Hematopoietic multipotent progenitor cell treated with erythropoietin and hydrocortisone succinate and interleukin-3 and kit ligand, for 4 days (in vitro differentiated cells): Measurements from ENCODE around the gene UPK1A.
A peak's percentile ranks its signal among the peaks of the same experiment; 100 is the strongest.
"Not testable (repeated sequence)": the region's sequence is repeated elsewhere in the genome, so short reads cannot be mapped to it uniquely, and the experiment has no call there.

ENCODE experiments used
- DNase-seq: peaks from one replicate; pipeline ENCODE4 v3.0.0-alpha.2; 2015

UPK1A gene

GRCh38 chr19:35718345-35719041 lies 52.2 kb downstream of the UPK1A start:
- DNase-seq, result peak; percentile 68

- no peak for DNase-seq
Observed at GRCh38 chr19:35719402-35720162, 53.3 kb downstream of the UPK1A start.

- no peak for DNase-seq
Observed at GRCh38 chr19:35720163-35720524, 53.8 kb downstream of the UPK1A start.

DNA sequence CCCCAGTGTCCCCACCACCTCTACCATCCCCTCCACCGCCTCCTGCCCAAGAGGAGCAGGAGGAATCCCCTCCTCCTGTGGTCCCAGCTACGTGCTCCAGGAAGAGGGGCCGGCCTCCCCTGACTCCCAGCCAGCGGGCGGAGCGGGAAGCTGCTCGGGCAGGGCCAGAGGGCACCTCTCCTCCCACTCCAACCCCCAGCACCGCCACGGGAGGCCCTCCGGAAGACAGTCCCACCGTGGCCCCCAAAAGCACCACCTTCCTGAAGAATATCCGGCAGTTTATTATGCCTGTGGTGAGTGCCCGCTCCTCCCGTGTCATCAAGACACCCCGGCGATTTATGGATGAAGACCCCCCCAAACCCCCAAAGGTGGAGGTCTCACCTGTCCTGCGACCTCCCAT lies 54.3 kb downstream of the UPK1A start:
- DNase-seq, result no peak

- no peak for DNase-seq
Observed at GRCh38 chr19:35721374-35721773, 55.1 kb downstream of the UPK1A start.

- DNase-seq, result no peak
Observed at GRCh38 chr19:35722461-35722860, 56.1 kb downstream of the UPK1A start.

DNA sequence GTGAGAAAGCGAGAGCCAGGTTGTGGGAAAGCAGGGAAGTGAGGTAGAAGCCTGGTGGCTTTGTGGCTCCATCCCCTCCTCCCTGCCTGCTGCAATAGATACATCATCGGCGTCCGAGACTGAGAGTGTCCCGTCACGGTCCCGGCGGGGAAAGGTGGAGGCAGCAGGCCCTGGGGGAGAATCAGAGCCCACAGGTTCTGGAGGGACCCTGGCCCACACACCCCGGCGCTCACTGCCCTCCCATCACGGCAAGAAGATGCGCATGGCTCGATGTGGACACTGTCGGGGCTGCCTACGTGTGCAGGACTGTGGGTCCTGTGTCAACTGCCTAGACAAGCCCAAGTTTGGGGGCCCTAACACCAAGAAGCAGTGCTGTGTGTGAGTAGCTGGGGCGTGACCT lies 56.6 kb downstream of the UPK1A start:
- no peak for DNase-seq

DNA sequence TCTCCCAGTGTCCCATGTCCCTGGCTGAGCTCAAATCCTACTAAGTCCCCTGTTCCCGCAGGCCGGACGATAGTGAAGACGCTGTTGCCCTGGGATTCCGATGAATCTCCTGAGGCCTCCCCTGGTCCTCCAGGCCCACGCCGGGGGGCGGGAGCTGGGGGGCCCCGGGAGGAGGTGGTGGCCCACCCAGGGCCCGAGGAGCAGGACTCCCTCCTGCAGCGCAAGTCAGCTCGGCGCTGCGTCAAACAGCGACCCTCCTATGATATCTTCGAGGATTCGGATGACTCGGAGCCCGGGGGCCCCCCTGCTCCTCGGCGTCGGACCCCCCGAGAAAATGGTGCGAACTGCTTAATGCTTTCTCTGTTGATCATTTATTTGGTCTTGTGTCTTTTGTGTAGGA lies 57.4 kb downstream of the UPK1A start:
- DNase-seq, result no peak

- DNase-seq, result not testable (repeated sequence)
Observed at GRCh38 chr19:35724132-35724531, 57.8 kb downstream of the UPK1A start.

- DNase-seq, result no peak
Observed at GRCh38 chr19:35724560-35724959, 58.2 kb downstream of the UPK1A start.

DNA sequence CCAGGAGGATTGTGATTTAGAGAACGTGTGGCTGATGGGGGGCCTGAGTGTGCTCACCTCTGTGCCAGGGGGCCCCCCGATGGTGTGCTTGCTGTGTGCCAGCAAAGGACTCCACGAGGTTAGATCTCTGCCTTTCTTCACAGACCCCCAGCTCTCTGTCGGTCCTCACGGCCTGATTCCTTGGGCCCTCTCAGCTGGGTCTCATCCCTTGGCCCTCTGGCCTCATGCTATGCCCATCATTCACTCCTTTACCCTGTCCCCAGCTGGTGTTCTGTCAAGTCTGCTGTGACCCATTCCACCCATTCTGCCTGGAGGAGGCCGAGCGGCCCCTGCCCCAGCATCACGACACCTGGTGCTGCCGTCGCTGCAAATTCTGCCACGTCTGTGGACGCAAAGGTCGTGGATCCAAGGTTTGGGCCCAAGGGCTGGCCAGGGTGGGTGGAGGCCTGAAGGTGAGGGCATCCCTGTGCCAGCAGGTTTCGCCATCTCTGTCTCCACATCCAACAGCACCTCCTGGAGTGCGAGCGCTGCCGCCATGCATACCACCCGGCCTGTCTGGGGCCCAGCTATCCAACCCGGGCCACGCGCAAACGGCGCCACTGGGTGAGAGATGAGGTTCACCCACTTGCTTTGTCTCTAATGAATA lies 59.0 kb downstream of the UPK1A start:
- no peak for DNase-seq

GRCh38 chr19:35727053-35727955 lies 61.0 kb downstream of the UPK1A start:
- no peak for DNase-seq
